Natural killer cell (primary cell): ENCODE measurements around the gene EPS15. TPM values are rescaled to one million over a fixed set of nuclear protein-coding genes. Genes with fewer than 3 reads are reported as not detected.
"Not testable (repeated sequence)": the region's sequence is repeated elsewhere in the genome, so short reads cannot be mapped to it uniquely, and the experiment has no call there.

Source experiments
- ATAC-seq, 3 donors: fragments of 150-1000 bp in 2 of 3; fragments of 200-7000 bp in 1 of 3; cut with Tn5 transposase; 1 replicate in 1 of 3; 2 replicates in 2 of 3; pipeline ENCODE4 v1.10.0; 2021; ENCODE audit warnings: mild to moderate bottlenecking in 2 of 3, moderate library complexity in 2 of 3
- DNase-seq, 2 donors: peaks; one replicate each; pipeline versions ENCODE4 v3.0.0 to v3.0.0-alpha.2; 2013 to 2021; ENCODE audit warnings: mixed read lengths in 1 of 2
- H3K27ac ChIP-seq: one replicate; pipeline ENCODE4 v1.5.1; 2013; ENCODE audit warnings: mild to moderate bottlenecking, low read length
- H3K27me3 ChIP-seq: one replicate; pipeline ENCODE4 v1.6.1; 2013; ENCODE audit warnings: low read length; ENCODE audit not compliant: control insufficient read depth, insufficient read depth
- H3K36me3 ChIP-seq: one replicate; pipeline ENCODE4 v1.6.1; 2013; ENCODE audit warnings: low read length; ENCODE audit not compliant: control insufficient read depth, insufficient read depth
- H3K4me1 ChIP-seq: one replicate; pipeline ENCODE4 v1.6.1; 2013; ENCODE audit warnings: low read length; ENCODE audit not compliant: control insufficient read depth, insufficient read depth
- H3K4me3 ChIP-seq: one replicate; pipeline ENCODE4 v1.5.1; 2013; ENCODE audit warnings: low read length
- H3K9me3 ChIP-seq: one replicate; pipeline ENCODE4 v1.6.1; 2013; ENCODE audit warnings: low read length; ENCODE audit not compliant: control insufficient read depth, insufficient read depth
- H3K27ac Mint-ChIP-seq, 2 donors: one replicate each; pipeline ENCODE4 v1.8.0; 2022; ENCODE audit warnings: mild to moderate bottlenecking in 2 of 2, mixed read lengths in 2 of 2, moderate library complexity in 1 of 2
- H3K27me3 Mint-ChIP-seq, 2 donors: one replicate each; pipeline ENCODE4 v1.8.0; 2022; ENCODE audit warnings: low read depth in 2 of 2, mixed read lengths in 2 of 2
- H3K36me3 Mint-ChIP-seq: one replicate; pipeline ENCODE4 v1.8.0; 2022; ENCODE audit warnings: mixed read lengths
- H3K4me1 Mint-ChIP-seq, 2 donors: one replicate each; pipeline ENCODE4 v1.8.0; 2022; ENCODE audit warnings: mixed read lengths in 2 of 2
- H3K4me3 Mint-ChIP-seq: one replicate; pipeline ENCODE4 v1.8.0; 2022; ENCODE audit warnings: mild to moderate bottlenecking, moderate library complexity, mixed read lengths
- H3K9me3 Mint-ChIP-seq, 2 donors: one replicate each; pipeline ENCODE4 v1.8.0; 2022; ENCODE audit warnings: mixed read lengths in 2 of 2
- CTCF ChIP-seq: fragments of 200-600 bp; IDR thresholded peaks from one replicate; pipeline ENCODE4 v1.8.0; 2022; ENCODE audit warnings: antibody characterized with exemption
- WGBS: methylation state at CpG from one replicate; pipeline ENCODE4 v1.1.7; 2013; ENCODE audit warnings: missing lambda C conversion rate; ENCODE audit not compliant: insufficient coverage; 5-methylcytosine and 5-hydroxymethylcytosine counted together
- intact Hi-C: fragments of 100-400 bp; cut with micrococcal nuclease; formaldehyde crosslinking; loops from one replicate; pipeline ENCODE4 v1.14.2; 2022
- total RNA-seq, 4 donors: library from RNA; stranded (reverse); fragments of 120-200 nt in 1 of 4; gene quantifications; one replicate each; pipeline versions ENCODE4 v1.2.3 to v1.2.4, GENCODE V29; 2013 to 2022

Gene EPS15
- total RNA-seq, 3 donors from 2014 or later (not counting 1 experiment from before 2014, with no cell fraction given) = 92.7 to 127 (median 93.5) TPM

- H3K27ac Mint-ChIP-seq = peak overlapping the region in 1 of 2 donors; percentile 21
- no peaks in the 10 kb centered on the region for H3K9me3 Mint-ChIP-seq
- H3K36me3 ChIP-seq = no peaks in the 10 kb centered on the region
- intact Hi-C loops = no loop called here
- no peaks in the 10 kb centered on the region for H3K36me3 Mint-ChIP-seq
- no peaks in the 10 kb centered on the region for H3K4me1 Mint-ChIP-seq
- H3K4me3 Mint-ChIP-seq = no peak overlapping the region
- WGBS = 24% methylated on average over 2 of the region's 3 CpGs
- H3K27me3 Mint-ChIP-seq = peaks cover 0 to 4% of the 10 kb centered on the region in 2 donors
- peak; percentile 62 for TF ChIP-seq CTCF
- H3K27ac ChIP-seq = no peak overlapping the region
- ATAC-seq (peak; percentile 42 to 67 (median 49)), DNase-seq (peak in 1 of 2 donors; percentile 72)
- H3K4me3 ChIP-seq = no peak overlapping the region
- H3K27me3 ChIP-seq = no peaks in the 10 kb centered on the region
- no peaks in the 10 kb centered on the region for H3K9me3 ChIP-seq
- H3K4me1 ChIP-seq = no peaks in the 10 kb centered on the region
Measured at GRCh38 chr1:51535006-51535592, 16.0 kb upstream of the EPS15 start.

- H3K27ac ChIP-seq = no peak overlapping the region
- no peak for TF ChIP-seq CTCF
- 61% methylated on average over 3 of the region's 3 CpGs for WGBS
Measured at GRCh38 chr1:51534447-51534846, 15.4 kb upstream of the EPS15 start.

GRCh38 chr1:51532853-51533252 is 13.8 kb upstream of the EPS15 start:
- Mint-ChIP-seq H3K4me1 (no peaks in the 10 kb centered on the region), H3K27me3 (no peaks in the 10 kb centered on the region), H3K36me3 (no peaks in the 10 kb centered on the region), H3K4me3 (no peak overlapping the region), H3K27ac (no peak overlapping the region), H3K9me3 (no peaks in the 10 kb centered on the region)
- no peak for TF ChIP-seq CTCF
- Histone ChIP-seq H3K4me3 (no peak overlapping the region), H3K4me1 (no peaks in the 10 kb centered on the region), H3K27ac (no peak overlapping the region), H3K9me3 (no peaks in the 10 kb centered on the region), H3K36me3 (no peaks in the 10 kb centered on the region), H3K27me3 (no peaks in the 10 kb centered on the region)
- intact Hi-C loops = no loop called here
- ATAC-seq (no peak), DNase-seq (no peak)
- 100% methylated on average over 1 of the region's 1 CpG for WGBS

More at GRCh38 chr1:51534447-51534846, 15.4 kb upstream of the EPS15 start:
- Mint-ChIP-seq H3K27ac (peak overlapping the region in 1 of 2 donors; percentile 21), H3K36me3 (no peaks in the 10 kb centered on the region), H3K4me1 (no peaks in the 10 kb centered on the region), H3K9me3 (no peaks in the 10 kb centered on the region), H3K27me3 (peaks cover 0 to 4% of the 10 kb centered on the region in 2 donors), H3K4me3 (no peak overlapping the region)
- H3K4me1 ChIP-seq = no peaks in the 10 kb centered on the region
- no peaks in the 10 kb centered on the region for H3K36me3 ChIP-seq
- intact Hi-C loops = no loop called here
- H3K4me3 ChIP-seq = no peak overlapping the region
- ATAC-seq (no peak), DNase-seq (no peak)
- no peaks in the 10 kb centered on the region for H3K9me3 ChIP-seq
- no peaks in the 10 kb centered on the region for H3K27me3 ChIP-seq

GRCh38 chr1:51530447-51530846 is 11.4 kb upstream of the EPS15 start:
- DNase-seq, intact Hi-C loops, H3K27ac ChIP-seq, H3K4me1 ChIP-seq, H3K36me3 Mint-ChIP-seq, H3K4me3 ChIP-seq, H3K9me3 Mint-ChIP-seq, H3K36me3 ChIP-seq, H3K4me1 Mint-ChIP-seq, H3K4me3 Mint-ChIP-seq, H3K27ac Mint-ChIP-seq, H3K27me3 ChIP-seq, ATAC-seq, H3K9me3 ChIP-seq, H3K27me3 Mint-ChIP-seq: not testable (repeated sequence)
- 94% methylated on average over 4 of the region's 4 CpGs for WGBS
